AG09309 (cell line): ENCODE data around the gene PXT1.

Source experiments
- DNase-seq: peaks from one replicate; pipeline ENCODE4 v3.0.0-alpha.2; 2010; ENCODE audit warnings: low read depth
- H3K4me3 ChIP-seq: 2 replicates; pipeline ENCODE4 v1.5.1; 2011; ENCODE audit warnings: mild to moderate bottlenecking, low read depth, low read length, moderate library complexity; ENCODE audit not compliant: control insufficient read depth
- TF ChIP-seq, protein P1 (sequence below): IDR thresholded peaks from 2 replicates; pipeline ENCODE4 v1.5.1; 2011; ENCODE audit warnings: mild to moderate bottlenecking, low read depth, low read length, inconsistent platforms; ENCODE audit not compliant: insufficient read depth, control insufficient read depth; ENCODE audit errors: missing control alignments

PXT1 gene

DNA sequence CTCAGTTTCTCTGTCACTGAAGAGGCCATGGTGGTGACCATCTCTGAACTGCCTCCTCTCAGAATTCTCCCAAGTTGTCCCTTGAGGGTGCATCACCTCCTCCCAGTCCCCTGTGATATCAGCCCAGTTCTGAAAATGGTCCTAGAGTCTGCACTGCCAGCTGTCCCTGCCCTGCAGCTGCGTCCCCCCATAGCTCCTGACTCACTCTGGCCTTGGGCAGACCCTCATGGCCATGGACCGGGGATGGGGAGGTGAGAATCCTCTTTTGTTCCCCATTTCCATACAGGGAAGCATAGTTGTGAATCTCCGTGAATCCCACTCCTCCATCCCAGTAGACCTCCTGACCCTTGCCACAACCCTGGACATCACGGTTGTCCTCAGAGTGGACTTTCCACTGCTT, 59.7 kb downstream of the PXT1 start:
- no peak overlapping the region for H3K4me3 ChIP-seq
- DNase-seq, result no peak
- TF ChIP-seq, protein P1, sequence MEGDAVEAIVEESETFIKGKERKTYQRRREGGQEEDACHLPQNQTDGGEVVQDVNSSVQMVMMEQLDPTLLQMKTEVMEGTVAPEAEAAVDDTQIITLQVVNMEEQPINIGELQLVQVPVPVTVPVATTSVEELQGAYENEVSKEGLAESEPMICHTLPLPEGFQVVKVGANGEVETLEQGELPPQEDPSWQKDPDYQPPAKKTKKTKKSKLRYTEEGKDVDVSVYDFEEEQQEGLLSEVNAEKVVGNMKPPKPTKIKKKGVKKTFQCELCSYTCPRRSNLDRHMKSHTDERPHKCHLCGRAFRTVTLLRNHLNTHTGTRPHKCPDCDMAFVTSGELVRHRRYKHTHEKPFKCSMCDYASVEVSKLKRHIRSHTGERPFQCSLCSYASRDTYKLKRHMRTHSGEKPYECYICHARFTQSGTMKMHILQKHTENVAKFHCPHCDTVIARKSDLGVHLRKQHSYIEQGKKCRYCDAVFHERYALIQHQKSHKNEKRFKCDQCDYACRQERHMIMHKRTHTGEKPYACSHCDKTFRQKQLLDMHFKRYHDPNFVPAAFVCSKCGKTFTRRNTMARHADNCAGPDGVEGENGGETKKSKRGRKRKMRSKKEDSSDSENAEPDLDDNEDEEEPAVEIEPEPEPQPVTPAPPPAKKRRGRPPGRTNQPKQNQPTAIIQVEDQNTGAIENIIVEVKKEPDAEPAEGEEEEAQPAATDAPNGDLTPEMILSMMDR, result no peak

DNA sequence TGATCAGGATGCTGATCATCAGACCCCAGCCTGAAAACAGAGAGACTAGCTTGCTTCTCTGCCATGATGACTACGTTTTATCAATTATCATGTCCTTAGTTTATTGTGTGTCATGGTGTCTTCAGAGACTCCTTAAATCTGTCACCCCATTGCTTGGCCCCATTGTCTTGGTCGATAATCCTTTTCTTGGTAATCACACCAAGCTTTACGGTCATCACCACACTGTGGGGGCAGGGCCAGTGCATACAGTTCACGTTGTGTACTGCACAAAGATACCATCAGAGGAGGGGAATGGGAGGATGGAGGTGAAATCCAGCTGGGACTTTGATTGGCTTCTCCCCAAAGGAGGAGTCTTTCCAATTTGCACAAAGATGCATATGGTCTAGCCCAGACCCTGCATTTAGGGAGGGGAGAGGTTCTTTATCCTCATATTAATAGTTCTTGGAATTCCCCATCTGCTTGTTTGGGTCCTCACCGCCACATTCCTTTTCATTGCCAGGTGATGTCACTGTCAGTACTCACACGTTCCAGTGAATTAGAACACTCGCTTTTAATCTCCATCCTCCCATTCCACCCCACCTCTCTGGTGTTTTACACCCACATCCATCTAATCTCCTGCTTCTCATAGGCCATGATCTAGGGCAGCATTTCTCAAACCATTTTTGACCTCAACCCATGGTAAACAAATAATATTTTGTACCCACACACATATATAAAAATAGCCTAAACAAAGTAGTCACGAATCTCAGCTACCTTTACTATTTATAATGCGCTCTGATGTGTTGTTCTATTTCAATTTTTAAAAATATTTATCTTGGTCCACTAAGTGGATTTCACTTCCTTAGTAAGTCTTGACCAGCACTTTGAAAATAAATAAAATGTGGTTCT, 60.9 kb downstream of the PXT1 start:
- no peak overlapping the region for H3K4me3 ChIP-seq
- DNase-seq, result no peak
- TF ChIP-seq, protein P1, result no peak

DNA sequence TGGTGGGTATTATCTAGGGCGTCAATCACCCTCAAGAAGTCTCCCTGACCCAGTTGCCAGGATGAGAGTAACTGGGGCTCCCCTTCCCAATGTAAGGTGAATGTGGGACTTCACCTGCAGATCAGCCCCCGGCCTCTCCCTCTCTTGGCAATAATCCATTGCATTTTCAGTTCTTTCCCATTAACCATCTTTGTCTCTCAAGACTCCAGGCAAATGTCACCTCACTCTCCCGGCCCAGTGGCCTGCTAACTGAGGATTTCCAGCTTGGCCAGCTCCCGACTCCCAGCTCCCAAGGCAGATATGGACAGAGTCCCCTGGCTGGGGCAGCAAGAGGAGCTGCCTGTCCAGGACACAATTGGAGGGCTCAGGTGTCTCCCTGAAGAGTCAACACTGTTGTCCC, 62.5 kb downstream of the PXT1 start:
- TF ChIP-seq, protein P1, result no peak

DNA sequence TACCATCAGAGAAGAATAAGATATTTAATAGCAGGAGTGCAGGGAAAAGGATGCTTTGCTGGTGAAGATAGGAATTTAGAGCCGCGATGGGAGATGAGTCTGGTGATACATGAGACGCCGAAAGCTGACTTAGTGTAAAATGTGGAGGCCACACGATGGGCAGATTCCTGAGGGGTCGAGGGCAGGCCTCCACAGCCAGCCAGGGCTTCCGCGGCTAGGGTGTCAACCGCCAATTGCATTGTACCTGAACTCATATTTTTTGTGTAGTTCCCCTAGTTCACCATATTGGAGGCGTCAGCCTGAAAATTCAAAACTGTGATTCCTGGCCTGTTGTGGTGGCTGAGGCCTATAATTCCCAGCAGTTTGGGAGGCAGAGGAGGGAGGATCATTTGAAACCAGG, 63.7 kb downstream of the PXT1 start:
- no peak overlapping the region for H3K4me3 ChIP-seq
- no peak for DNase-seq
- TF ChIP-seq, protein P1, result no peak

More for the DNA sequence above, 62.5 kb downstream of the PXT1 start:
- DNase-seq, result no peak
- H3K4me3 ChIP-seq, result no peak overlapping the region

DNA sequence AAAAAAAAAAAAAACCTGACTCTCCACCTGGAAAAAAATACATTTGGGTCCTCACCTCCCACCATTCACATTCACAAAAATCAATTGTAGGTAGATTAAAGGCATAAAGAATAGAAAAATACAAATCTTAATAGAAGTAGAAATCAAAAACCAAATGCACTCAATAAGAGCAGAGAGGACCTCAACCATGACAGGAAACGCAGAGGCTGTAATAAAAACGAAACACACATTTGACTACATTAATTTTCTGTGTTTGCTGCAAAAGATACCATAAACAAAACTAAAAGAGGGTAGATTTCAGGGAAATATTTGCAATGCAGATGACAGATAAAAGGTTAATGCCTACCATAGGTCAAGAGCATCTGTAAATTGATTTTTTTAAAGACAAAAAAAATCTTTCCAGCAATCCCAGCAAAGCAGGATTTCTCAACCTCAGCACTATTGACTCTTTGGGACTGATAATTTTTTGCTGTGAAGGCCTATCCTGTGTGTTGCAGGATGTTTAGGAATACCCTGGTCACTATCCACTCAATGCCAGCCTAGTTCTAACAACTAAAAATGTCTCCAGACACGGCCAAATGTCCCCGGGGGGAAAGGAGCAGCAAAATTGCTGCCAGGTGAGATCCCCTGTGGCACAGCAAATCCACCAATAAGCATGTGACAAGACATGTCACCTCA, 64.3 kb downstream of the PXT1 start:
- no peak overlapping the region for H3K4me3 ChIP-seq
- DNase-seq, result no peak
- TF ChIP-seq, protein P1, result no peak

DNA sequence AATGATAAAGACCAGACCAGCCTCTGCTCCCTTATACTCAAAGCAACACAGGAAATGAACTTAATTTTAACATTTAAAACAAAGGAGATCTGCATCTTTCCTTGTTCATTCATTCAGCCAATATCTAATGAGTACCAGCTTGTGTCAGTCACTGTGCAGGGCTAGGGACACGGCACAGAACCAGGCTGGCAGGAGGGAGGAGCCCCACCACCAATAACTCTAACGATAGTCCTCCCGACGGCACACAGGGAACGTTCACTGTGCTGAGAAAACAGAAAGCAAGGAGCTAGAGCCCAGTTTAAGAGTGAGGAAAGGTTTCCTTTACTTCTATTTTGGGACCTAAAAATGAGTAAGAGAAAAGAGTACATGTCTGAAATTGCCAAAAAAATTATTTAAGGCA, 65.1 kb downstream of the PXT1 start:
- no peak for DNase-seq
- TF ChIP-seq, protein P1, result no peak
- H3K4me3 ChIP-seq, result no peak overlapping the region
